ENCODE results near the gene SHMT2.

- TF ChIP-seq CTCF (conservative IDR thresholded peaks at IDR 0.05): no peak
- no peak for TF ChIP-seq EZH2 (IDR thresholded peaks at IDR 0.05; ENCODE audit: low read depth)
These were observed 2.8 kb upstream of the SHMT2 start for GRCh38 chr12:57226588-57227314.

All from PC-9 (cell line).